Osteoblast (primary cell): ENCODE data around the gene B4GALT1. TPM values are rescaled to one million over a fixed set of nuclear protein-coding genes. Genes with fewer than 3 reads are reported as not detected.

Experiments
- DNase-seq: peaks from one replicate; pipeline ENCODE4 v3.0.0; 2011; ENCODE audit warnings: low spot score, mixed read lengths; ENCODE audit not compliant: insufficient read length; ENCODE audit errors: missing footprints
- H2AFZ ChIP-seq: 2 replicates; pipeline ENCODE4 v1.6.0; 2011; ENCODE audit warnings: mild to moderate bottlenecking, low read length
- H3K27ac ChIP-seq: 2 replicates; pipeline ENCODE4 v1.5.1; 2011; ENCODE audit warnings: mild to moderate bottlenecking, low read depth, low read length, moderate library complexity
- H3K27me3 ChIP-seq: 2 replicates; pipeline ENCODE4 v1.6.0; 2012; ENCODE audit warnings: mild to moderate bottlenecking, control low read depth, inconsistent platforms, low read length, moderate library complexity; ENCODE audit not compliant: insufficient read depth
- H3K36me3 ChIP-seq: 2 replicates; pipeline ENCODE4 v1.5.1; 2011; ENCODE audit warnings: mild to moderate bottlenecking, low read length, control low read depth, moderate library complexity; ENCODE audit not compliant: insufficient read depth
- H3K4me1 ChIP-seq: 2 replicates; pipeline ENCODE4 v1.5.1; 2011; ENCODE audit warnings: mild to moderate bottlenecking, low read length, control low read depth, moderate library complexity; ENCODE audit not compliant: insufficient read depth
- H3K4me2 ChIP-seq: 2 replicates; pipeline ENCODE4 v1.6.0; 2011; ENCODE audit warnings: mild to moderate bottlenecking, low read length; ENCODE audit not compliant: insufficient read depth
- H3K4me3 ChIP-seq: fragments of 200-600 bp; sonication (generic); 3 replicates; pipeline ENCODE4 v1.5.1; 2012; ENCODE audit warnings: mild to moderate bottlenecking, low read length, inconsistent platforms; ENCODE audit not compliant: insufficient read depth
- H3K79me2 ChIP-seq: 2 replicates; pipeline ENCODE4 v1.6.0; 2012; ENCODE audit warnings: mild to moderate bottlenecking, low read length, control low read depth, inconsistent platforms; ENCODE audit not compliant: insufficient read depth
- H3K9me3 ChIP-seq: 2 replicates; pipeline ENCODE4 v1.5.1; 2011; ENCODE audit warnings: low read depth, low read length, control low read depth
- H4K20me1 ChIP-seq: 2 replicates; pipeline ENCODE4 v1.6.0; 2012; ENCODE audit warnings: mild to moderate bottlenecking, low read length, control low read depth; ENCODE audit not compliant: insufficient read depth
- total RNA-seq: library from RNA; depleted of rRNA; stranded (reverse); fragments of >200 nt; gene quantifications from 2 replicates; pipeline ENCODE4 v1.2.3, GENCODE V29; 2012
- TF ChIP-seq, protein P1 (sequence below): IDR thresholded peaks from 2 replicates; pipeline ENCODE4 v1.5.1; 2011; ENCODE audit warnings: mild to moderate bottlenecking, low read depth, low read length, moderate library complexity; ENCODE audit errors: extremely low read depth

The B4GALT1 gene
- total RNA-seq, 1 donor, result 63.7 TPM

DNA sequence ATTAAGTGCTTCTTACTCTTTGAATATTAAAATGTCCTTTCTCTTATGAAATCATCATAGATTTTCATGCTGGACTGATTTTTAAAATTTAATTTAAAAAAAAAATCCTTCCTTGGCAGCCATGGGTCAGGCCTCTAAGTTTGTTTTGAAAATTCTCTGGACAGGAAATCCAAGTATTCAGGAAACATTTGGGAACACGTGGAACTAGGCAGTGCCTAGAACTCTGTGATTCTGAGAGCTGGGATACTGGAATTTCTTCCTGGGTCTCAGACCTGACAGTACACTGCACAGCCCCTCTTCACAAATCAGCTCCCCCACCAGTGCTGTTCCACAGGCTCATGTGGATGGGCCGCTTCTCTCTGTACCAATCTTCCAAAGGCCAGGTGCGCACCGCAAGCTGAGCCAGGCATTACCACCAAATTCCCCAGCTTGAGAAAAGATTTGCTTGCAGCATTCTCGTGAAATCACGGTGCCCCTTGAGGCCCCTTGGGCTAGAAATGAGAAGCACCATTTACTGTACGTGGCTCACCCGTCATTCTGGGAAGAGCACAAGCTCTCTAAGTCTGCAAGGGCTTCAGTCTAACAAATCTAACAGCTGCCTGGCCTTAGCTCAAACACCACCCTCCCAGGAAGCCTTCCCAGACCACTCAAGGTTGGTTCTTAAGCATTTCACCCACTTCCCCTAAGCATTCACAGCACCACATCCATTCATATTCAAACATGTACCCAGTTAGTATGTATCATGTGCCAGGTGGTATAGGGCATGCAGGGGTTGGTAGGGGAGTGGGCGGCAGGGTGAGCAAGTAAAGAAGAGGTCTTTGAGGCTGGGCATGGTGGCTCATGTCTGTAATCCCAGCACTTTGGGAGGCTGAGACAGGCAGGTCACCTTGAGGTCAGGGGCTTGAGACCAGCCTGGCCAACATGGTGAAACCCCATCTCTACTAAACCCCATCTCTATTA, 26.5 kb downstream of the B4GALT1 start:
- no peak for DNase-seq
- Histone ChIP-seq H3K4me1 (peaks cover 49% of the 10 kb centered on the region), H3K27ac (peak overlapping the region; percentile 51)

DNA sequence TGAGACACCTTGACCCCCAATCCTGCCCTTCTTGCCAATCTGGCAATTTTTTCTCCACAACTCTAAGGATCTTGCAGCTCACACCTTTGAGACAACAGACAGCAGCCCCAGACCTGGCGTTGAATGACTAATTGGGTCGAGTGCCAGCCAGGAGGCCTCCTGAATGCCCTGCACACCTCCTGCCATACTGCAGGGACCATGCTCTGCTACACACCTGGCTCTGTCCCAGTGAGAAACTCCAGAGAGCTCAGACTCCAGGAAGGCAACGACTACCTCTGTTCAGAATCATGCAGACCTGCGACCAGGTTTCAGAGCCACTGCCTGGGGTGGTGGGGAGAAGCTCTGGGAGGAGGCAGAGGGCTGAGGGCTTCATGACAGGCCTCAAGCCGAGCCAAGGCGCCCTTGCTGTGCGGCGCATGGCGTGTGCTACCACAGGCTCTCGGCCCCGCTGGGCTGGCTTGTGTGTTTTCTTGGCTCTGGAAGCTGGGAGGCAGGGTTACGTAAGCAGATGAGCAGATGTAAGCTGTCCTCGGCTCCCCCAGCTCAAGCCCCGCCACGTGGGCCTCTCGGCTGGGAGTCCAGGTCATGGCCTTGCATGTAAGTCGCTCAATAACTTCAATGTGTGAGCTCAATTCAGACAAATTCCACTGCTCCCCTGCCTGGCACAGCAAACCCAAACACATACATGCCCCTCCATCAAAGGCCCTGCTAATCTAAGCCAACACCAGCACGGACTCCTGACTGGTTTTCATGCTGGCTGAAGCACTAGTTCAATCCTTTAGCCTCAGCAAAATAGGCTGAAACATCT, 27.5 kb downstream of the B4GALT1 start:
- Histone ChIP-seq H4K20me1 (peaks cover 72% of the 10 kb centered on the region), H3K4me1 (peaks cover 49% of the 10 kb centered on the region), H3K27ac (peak overlapping the region; percentile 51), H3K79me2 (peaks cover 98% of the 10 kb centered on the region), H2AFZ (no peak overlapping the region), H3K27me3 (no peaks in the 10 kb centered on the region), H3K4me3 (no peak overlapping the region), H3K36me3 (peaks cover 8% of the 10 kb centered on the region), H3K4me2 (peak overlapping the region; percentile 2), H3K9me3 (no peaks in the 10 kb centered on the region)
- TF ChIP-seq, protein P1, sequence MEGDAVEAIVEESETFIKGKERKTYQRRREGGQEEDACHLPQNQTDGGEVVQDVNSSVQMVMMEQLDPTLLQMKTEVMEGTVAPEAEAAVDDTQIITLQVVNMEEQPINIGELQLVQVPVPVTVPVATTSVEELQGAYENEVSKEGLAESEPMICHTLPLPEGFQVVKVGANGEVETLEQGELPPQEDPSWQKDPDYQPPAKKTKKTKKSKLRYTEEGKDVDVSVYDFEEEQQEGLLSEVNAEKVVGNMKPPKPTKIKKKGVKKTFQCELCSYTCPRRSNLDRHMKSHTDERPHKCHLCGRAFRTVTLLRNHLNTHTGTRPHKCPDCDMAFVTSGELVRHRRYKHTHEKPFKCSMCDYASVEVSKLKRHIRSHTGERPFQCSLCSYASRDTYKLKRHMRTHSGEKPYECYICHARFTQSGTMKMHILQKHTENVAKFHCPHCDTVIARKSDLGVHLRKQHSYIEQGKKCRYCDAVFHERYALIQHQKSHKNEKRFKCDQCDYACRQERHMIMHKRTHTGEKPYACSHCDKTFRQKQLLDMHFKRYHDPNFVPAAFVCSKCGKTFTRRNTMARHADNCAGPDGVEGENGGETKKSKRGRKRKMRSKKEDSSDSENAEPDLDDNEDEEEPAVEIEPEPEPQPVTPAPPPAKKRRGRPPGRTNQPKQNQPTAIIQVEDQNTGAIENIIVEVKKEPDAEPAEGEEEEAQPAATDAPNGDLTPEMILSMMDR, result no peak
- peak; percentile 89 for DNase-seq

More for the DNA sequence above, 26.5 kb downstream of the B4GALT1 start:
- Histone ChIP-seq H3K4me2 (peak overlapping the region; percentile 2), H3K36me3 (no peaks in the 10 kb centered on the region), H3K4me3 (no peak overlapping the region), H4K20me1 (peaks cover 76% of the 10 kb centered on the region), H3K27me3 (no peaks in the 10 kb centered on the region), H2AFZ (no peak overlapping the region), H3K79me2 (peaks cover 98% of the 10 kb centered on the region), H3K9me3 (no peaks in the 10 kb centered on the region)
- TF ChIP-seq, protein P1, result no peak

DNA sequence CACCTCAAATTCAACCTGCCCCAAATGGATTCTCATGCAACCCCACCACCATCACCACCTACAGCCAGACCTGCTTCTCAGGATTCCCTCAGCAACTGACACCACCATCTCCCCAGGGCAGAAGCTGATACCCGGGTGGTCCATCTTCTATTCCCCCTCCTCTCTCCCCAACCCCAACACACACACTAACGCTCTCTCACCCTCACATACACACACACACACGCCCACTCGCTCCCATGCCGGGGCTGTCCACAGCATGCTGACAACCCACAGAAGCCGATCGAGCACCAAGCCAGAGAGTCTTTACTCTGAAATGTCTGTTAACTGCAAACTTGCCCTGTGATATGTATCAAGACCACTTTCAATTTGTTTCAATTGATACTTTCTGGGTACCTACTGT, 28.4 kb downstream of the B4GALT1 start:
- no peak overlapping the region for H3K4me2 ChIP-seq
- H4K20me1 ChIP-seq, result peaks cover 70% of the 10 kb centered on the region

More for the DNA sequence above, 28.4 kb downstream of the B4GALT1 start:
- H2AFZ ChIP-seq, result no peak overlapping the region
- peaks cover 98% of the 10 kb centered on the region for H3K79me2 ChIP-seq
- DNase-seq, result no peak
- peaks cover 46% of the 10 kb centered on the region for H3K4me1 ChIP-seq
- H3K36me3 ChIP-seq, result peaks cover 17% of the 10 kb centered on the region
- H3K9me3 ChIP-seq, result no peaks in the 10 kb centered on the region
- no peak overlapping the region for H3K27ac ChIP-seq
- no peak overlapping the region for H3K4me3 ChIP-seq
- TF ChIP-seq, protein P1, result no peak
- H3K27me3 ChIP-seq, result no peaks in the 10 kb centered on the region
